GM21423 (cell line): ENCODE measurements around the gene ZFHX3.

Source experiments
- ATAC-seq: cut with Tn5 transposase; IDR thresholded peaks from one replicate; pipeline ENCODE4 v1.9.1; 2021; ENCODE audit warnings: mild to moderate bottlenecking, moderate library complexity; ENCODE audit not compliant: unreplicated experiment

The ZFHX3 gene

GRCh38 chr16:73068541-73069401 is 20.8 kb upstream of the ZFHX3 start:
- ATAC-seq, result no peak

- no peak for ATAC-seq
Observed at GRCh38 chr16:73067671-73068540, 20.0 kb upstream of the ZFHX3 start.

- ATAC-seq, result no peak
Observed at GRCh38 chr16:73066927-73067670, 19.2 kb upstream of the ZFHX3 start.

DNA sequence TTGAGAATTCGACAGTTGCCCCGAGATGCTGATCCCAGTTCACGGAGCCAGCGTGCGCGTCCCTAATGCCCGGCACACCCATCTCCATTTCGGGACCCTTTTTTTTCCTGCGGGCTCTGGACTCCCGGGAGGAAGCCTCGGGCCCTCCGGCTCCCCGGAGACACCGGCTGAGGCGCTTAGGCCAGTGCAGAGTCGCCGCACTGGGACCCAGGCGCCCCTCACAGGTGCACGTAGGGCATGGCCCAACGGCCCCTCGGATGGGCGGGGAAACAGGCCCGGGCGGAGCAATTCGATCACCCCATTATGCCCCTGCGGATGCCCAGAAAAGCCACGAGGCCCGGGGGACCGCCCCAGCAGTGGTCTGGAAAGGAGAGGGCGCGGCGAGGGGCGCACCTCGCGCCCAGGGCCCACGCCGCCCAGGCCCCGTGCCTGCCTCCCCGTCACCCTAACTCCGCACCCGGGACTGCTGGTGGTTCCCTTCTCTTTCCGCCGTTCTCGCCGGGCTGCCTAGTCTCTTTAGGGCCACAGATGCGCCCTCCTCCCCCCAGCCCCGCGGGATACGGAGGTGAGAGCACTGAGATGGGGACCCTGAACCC is 18.5 kb upstream of the ZFHX3 start:
- ATAC-seq, result no peak

DNA sequence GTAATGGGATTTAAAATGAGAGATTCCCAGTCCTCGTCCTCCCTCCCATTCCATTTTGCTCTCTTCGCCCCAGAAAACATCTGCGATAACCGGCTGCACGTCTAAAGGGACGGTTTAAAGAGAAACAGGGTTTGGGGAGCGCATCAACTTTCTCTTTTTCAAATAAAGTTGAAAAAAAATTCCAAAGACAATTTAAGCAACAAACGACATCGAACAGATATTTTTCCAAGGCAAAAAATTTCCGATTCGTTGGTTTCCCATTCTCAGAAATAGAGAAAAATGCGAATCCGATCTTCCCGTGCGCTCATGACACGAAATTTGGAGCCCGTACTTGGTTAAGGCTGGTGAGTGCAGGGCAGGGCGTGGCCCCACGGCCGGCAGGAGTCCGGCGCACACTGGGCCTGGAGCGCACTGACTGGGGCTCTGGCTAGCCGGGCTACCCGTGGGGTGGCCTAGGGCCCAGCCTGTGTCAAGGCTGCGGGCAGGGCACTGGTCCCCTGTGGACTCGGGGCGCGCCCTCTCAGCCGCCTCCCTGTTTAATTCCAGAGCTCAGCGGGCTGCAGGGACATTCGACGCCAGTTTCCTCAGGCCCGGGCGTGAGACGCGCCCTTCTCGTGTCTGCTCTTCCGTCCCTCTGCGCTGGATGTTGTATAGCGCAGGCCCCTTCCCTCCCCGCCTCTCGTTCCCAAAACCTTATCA is 17.9 kb upstream of the ZFHX3 start:
- ATAC-seq, result no peak

DNA sequence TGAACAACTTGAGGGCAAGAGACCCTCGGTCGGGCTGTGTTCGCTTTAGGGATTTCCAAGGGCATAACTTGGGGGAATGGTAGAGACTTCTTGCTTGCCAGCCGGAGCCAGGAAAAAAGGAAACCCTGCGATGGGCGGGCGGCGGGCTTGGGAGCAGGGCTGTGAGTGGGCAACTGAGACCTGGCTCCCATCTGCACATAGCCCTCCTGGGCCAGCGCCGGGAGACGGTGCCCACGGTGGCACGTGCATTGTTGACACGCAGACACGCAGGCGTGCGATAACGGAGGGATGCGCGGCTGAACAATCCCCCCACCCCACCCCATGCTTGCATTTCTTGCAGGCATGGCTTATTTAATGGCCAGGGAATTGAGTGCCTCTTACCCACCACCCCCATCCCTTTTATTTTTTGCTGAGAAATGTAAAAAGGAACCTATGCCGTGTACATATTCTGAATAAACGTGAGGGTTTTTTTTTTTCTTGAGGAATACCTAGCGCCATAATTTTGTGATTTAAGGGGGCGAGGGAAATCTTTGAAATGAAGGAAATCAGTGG is 17.1 kb upstream of the ZFHX3 start:
- ATAC-seq, result no peak

DNA sequence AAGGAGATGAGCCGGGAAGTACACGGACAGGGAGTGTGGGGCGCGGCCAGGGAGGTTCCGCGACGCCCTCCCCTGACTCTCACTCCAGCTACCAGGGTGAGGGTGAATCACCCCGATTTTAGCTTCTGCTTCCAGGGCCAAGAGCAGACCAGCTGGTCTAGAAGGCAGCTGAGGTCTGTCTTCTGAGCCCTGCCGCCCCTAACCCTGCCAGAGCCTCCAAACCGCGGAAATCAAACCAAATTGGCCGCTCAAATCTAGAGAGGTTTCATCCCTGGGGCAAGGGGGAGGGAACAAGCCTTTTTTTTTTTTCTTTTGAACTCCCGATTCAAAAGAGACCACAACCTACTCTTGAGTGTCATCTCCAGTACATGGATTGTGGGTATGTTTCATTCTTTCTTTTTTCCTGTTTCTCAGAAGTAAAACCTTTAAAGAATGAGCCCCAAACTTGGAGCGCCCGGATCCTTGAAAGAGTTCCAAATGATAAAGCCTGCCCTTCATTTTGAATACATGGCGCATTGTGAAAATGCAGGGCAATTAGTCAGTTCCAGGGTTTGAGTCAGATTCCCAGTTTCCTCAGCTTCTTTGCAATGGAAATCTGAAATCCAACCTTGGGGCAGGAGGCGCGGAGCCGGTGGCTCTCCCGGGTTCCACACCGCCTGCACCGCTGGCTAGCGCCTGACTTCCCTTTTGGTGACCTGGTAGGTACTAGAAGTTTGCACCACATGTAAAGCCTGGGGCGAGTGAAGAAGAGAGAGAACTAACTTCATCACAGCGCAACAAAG is 16.5 kb upstream of the ZFHX3 start:
- no peak for ATAC-seq

DNA sequence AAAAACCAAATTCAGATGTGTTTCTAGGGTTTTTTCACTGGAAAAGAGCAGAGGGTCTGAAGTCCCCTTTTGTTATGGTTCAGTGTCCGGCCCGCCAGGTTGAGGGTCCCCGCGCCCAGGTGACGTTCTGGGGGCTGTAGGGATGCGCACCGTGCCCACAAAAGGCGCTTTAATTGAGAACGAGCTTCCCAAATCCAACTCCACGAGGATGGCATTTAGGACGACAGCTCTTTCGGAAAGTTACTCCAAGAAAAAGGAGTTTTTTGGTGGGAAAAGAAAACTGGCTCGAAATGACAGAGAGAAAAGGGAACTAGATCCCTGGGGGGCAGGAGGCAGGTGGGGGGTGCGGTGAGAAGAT is 15.9 kb upstream of the ZFHX3 start:
- no peak for ATAC-seq

DNA sequence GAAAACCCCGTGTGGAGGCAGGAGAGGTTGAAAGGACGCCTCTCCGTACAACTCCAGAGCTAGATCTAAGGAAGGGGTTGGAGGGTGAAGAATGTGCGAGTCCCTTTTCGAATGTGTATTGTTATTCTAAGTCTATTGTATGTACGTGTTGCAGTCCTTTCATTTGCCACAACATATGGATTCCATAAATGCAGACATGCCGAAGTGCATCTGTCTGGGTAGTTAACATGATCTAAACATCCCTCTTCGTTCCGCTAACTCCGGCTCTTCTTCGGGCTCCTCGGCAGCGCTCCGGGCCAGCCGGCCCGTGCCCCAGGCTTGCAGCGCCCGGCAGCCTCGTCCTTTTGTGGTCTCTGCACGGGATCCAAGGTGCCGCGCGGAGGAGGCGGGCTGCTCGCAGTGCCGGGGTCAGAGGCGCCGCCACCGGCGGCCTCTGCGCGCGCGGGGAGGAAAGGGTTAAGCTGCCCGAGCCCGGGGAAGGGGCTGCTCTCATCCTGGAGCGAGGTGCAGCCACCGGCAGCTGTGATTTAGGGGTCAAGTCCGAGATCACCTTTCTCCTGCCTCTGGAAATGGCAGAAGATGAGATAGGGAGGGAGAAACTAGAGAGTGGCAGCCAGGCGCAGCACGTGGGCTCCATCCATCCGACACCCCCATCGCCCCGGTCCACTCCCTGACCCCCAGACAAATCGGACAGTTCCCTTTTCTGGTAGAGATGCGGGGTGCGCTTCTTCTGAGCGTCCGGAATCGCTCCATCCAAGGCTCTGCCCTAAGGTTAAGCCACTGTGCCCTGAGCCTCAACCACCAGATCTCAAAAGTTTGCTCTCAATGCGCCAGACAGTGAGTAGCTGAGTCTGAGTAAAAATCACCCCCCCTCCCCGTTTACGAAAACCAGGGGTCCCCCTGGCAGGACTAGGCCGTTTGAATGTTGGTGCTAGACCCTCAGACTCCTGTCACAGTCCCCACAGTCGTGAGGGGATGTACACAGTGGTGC is 15.1 kb upstream of the ZFHX3 start:
- ATAC-seq, result no peak

- ATAC-seq, result no peak
Observed at GRCh38 chr16:73062001-73062616, 14.2 kb upstream of the ZFHX3 start.

DNA sequence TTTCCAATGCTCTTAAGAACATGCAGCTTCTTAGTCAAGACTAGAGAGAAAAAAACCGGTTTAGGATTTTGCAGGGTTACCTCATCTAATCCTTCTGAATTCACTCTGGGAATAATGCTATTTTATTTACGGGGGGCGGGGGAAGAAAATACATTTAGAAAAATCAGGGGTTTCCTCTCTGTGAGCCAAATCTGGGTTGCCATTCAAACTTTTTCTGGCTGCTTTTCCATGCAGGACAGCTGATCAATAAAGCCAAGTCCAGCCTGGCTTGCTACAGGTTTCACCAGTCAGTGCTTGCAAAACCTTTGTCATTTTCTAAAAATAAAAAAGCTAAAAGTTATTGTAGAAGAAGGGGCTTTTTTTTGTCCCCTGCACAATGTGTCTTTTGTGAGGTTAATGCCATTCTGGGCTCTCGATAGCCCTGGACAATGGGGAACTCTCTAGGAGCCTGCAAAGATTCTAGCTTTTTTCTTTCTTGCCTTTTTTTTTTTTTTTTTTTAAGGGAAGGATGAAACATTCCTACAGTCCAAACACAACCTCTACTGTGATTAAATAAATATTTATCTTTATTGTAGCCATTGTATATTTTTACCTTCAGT is 13.1 kb upstream of the ZFHX3 start:
- ATAC-seq, result no peak

GRCh38 chr16:73059779-73060615 is 12.1 kb upstream of the ZFHX3 start:
- ATAC-seq, result no peak

DNA sequence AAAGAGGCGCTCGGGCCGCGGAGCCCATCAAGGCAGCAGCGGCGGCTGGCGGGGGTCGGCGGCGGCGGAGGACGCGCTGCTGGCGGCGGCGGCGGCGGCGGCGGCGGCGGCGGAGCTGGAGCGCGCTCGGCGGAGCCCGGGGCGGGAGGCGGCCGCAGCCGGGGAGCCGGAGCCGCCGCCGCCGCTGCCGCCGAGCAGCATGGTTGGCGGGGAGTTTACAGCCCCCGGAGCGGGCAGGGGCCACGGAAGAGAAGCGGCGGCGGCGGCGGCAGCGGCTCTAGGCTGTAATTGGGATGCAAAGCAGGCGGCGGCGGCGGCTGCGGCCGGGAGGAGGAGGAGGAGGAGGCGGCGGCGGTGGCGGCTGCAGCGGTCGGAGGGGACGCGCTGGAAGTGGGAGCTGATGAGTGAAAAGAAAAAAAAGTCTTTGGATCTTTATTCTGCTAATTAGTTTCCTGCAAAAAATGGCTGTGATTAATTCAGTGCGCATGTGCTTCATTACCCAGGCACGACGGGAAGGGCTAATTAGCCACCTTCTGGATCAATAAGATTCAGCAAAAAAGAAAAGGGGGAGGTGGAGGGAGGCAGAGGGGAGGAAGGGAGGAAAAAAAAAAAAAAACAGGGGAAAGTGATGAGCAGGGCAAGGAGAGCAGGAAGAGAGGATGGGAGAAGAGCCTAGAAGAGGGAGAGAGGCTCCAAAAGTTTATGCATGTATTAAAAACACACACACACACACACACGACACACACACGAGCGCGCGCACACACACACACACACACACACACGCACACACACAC is 10.9 kb upstream of the ZFHX3 start:
- ATAC-seq, result peak; percentile 29

DNA sequence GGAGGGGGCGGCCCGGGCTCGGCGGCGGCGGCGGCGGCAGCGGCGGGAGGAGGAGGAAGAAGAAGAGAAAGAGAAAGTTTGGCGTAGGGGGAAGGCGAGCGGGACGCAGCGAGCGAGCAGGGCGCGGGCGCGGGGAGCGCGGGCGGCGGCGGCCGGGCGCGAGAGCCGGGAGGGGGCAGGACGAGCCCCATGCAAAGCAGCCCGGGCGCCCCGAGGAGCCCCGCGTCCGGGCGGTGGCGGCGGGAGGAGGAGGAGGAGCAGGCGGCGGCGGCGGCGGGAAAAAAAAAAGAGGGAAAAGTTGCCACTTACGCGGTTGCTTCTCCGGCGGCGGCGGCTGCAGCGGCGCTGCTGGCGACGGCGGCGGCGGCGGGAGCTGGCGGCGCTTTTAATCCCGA is 10.3 kb upstream of the ZFHX3 start:
- peak; percentile 68 for ATAC-seq
